ENCODE measurements around the gene MYO1B.

- TF ChIP-seq CTCF (IDR thresholded peaks at IDR 0.05) (no peak), POLR2A (IDR thresholded peaks at IDR 0.05) (no peak), POLR2AphosphoS5 (IDR thresholded peaks at IDR 0.05) (no peak)
These were observed 8.3 kb downstream of the MYO1B start for GRCh38 chr2:191253476-191253875.
